Measurements from ENCODE around the gene GPX6. TPM values are rescaled to one million over a fixed set of nuclear protein-coding genes. Genes with fewer than 3 reads are reported as not detected.
"Not testable (repeated sequence)": the region's sequence is repeated elsewhere in the genome, so short reads cannot be mapped to it uniquely, and the experiment has no call there.

The GPX6 gene
- total RNA-seq, 1 donor: not detected

DNA sequence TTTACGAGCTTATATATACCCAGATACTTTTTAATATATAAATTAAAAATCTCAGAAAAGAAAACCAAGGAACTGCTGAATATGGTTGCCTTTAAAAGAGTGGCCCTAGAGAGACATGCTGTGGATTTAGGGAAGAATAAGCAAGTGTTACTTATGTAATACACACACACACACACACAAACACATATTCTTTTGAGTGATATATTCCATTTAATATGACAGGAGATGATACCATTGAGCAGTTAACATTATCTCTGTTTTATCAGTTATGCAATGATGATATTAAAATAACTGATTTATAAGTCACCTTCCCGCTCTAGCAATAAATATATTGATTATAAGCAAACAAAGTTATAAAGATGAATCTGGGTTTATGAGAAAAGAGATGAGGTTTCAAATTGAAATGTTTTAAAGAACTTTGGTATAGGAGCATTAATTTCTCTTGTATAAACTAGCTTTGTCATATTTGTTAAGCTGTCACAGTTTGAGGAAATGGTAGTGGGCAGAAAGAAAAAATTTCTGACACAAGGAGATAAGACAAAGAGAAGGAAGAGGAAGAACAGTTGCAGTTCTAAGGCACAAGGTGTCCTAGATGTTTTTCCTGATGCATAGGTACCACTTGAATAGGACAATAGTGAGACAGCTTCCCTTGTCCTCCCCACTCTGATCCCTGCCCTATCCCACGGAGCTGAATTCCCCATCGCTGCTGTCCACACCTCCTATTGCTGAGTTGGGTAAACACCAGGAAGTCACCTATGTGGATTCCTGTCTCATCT lies 36.5 kb upstream of the GPX6 start:
- DNase-seq (ENCODE audit: low read depth): no peak
- no peak overlapping the region for H3K4me3 ChIP-seq (ENCODE audit: low read depth, low read length)
- TF ChIP-seq, protein P1, sequence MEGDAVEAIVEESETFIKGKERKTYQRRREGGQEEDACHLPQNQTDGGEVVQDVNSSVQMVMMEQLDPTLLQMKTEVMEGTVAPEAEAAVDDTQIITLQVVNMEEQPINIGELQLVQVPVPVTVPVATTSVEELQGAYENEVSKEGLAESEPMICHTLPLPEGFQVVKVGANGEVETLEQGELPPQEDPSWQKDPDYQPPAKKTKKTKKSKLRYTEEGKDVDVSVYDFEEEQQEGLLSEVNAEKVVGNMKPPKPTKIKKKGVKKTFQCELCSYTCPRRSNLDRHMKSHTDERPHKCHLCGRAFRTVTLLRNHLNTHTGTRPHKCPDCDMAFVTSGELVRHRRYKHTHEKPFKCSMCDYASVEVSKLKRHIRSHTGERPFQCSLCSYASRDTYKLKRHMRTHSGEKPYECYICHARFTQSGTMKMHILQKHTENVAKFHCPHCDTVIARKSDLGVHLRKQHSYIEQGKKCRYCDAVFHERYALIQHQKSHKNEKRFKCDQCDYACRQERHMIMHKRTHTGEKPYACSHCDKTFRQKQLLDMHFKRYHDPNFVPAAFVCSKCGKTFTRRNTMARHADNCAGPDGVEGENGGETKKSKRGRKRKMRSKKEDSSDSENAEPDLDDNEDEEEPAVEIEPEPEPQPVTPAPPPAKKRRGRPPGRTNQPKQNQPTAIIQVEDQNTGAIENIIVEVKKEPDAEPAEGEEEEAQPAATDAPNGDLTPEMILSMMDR (IDR thresholded peaks at IDR 0.05; ENCODE audit: insufficient read depth, low read length): no peak

DNA sequence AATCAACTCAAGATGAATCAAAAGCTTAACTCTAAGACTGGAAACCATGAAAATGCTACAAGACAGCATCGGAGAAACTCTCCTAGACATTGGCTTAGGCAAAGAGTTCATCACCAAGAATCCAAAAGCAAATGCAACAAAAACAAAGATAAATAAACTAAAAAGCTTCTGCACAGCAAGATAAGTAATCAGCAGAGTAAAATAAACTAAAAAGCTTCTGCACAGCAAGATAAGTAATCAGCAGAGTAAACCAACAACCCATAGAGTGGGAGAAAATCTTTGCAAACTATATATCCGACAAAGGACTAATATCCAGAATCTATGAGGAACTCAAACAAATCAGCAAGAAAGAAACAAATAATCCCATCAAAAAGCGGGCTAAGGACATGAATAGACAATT lies 31.4 kb upstream of the GPX6 start:
- not testable (repeated sequence) for H3K4me3 ChIP-seq (ENCODE audit: low read depth, low read length); DNase-seq (ENCODE audit: low read depth)

DNA sequence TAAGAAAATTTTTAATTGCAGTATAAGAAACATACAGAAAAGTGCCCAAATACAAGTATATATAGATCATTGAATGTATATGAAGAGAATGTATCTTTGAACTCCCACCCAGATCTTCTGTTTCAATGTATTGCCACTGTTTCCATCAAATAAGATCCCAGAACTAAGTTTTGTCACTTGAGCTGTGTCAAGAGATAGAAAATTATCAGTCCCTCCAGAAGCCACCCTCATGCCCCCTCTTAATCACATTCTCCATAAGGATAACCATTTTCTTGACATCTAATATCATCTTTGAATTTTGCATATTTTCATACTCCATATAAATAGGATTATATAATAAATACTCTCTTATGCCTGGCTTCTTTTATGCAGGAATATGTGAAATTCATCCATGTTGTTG lies 30.4 kb upstream of the GPX6 start:
- TF ChIP-seq, protein P1 (IDR thresholded peaks at IDR 0.05; ENCODE audit: insufficient read depth, low read length): no peak
- DNase-seq (ENCODE audit: low read depth): no peak
- H3K4me3 ChIP-seq (ENCODE audit: low read depth, low read length): no peak overlapping the region

DNA sequence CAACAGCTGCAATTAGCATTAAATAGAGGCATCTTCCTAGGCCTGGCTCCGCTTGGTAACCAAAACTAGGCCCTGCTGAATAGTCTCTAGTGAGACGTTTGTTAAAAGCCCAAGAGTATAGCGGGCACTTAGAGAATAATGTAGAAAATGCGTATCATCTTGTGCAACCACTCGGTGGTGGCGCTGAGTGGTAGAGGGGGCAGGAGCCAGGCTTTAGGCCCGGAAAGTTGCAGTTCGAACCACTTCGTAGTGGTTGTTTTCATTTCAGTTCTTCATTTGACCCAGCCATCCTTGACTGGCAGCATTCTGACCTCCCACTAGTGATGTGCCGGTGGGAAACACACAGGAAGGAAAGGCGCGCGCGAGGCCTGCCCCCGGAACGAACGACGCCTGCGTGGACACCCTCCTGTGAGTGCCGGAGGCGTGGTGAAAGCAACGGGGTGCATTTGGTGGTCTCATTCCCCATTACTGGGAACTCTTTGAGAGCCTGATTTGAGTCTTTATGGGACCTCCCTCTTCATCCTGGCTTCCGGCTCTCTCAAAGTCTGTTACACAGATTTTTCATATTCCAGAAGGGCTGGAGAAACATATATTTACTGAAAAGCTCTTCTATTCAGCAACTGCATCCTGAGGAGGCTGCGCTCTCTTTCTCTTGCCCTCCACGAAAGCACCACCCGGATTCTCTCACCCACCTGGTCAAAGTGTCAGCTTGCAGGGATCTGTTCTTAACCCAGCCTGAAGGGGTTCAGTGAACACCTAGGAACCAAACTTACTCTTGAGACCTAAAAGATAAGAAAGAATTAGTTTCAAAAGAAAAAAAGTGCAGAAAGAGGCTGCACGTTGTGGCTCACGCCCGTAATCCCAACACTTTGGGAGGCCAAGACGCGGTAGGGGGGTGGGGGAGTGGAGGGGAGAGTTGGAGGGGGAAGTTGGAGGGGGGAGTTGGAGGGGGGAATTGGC lies 28.3 kb upstream of the GPX6 start:
- peak overlapping the region; percentile 28 for H3K4me3 ChIP-seq (ENCODE audit: low read depth, low read length)
- TF ChIP-seq, protein P1 (IDR thresholded peaks at IDR 0.05; ENCODE audit: insufficient read depth, low read length): no peak
- DNase-seq (ENCODE audit: low read depth): peak; percentile 4

DNA sequence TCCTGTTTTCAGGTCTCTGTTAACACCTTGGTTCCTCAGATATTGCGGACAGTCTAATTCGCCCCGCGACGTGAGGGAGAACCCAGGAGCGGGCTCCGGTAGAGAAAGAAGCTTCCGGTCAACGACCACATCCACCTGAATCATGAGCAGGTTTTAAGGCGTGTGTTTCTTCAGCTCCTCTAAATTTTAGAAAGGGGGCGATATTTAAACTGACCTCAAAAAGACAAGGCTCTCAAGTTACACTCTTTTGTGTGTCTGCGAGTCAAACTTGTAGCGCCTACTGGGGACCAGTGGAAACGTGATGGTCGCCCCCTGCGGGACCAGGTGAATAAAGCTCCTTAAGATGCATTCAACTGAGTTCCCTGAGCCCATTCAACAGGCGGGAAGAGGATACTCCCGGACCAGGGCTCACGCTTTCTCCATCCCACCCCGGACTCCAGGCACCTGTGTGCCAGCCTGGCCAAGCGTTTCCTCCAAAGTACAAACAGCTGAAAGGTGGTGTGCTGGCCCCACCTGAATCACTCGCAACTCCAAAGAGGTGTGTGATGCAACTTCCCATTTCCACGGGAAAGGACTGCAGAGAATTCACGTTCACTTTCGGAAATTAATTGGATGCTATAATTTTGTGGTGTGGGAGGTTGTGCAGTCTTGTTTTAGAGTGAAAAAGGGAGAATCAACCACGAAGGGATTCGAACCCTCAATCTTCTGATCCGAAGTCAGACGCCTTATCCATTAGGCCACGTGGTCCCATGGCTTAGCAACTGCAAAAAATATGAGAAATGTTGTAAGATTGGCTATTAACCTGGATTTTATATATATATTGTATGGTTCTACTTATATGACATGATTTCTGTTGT lies 27.1 kb upstream of the GPX6 start:
- peak overlapping the region; percentile 15 for H3K4me3 ChIP-seq (ENCODE audit: low read depth, low read length)
- peak; percentile 91 for DNase-seq (ENCODE audit: low read depth)
- TF ChIP-seq, protein P1 (IDR thresholded peaks at IDR 0.05; ENCODE audit: insufficient read depth, low read length): peak; percentile 35

DNA sequence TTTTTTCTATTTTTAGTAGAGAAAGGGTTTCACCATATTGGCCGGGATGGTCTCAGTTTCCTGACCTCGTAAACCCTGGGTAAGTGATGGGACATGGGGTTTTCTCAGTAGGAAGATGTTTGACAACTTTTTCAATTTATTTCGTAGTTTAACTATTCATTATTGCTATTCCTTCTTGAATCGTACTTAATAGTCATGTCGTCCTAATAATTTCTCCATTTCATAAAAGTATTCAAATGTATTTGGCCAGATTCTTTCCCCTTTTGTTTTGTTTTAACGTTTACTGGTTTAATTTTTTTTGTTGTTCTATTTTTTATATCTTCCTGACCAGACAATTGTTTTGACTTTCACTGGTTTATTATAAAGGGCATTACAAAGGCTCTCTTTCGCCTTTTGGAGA lies 26.4 kb upstream of the GPX6 start:
- TF ChIP-seq, protein P1 (IDR thresholded peaks at IDR 0.05; ENCODE audit: insufficient read depth, low read length): no peak
- no peak overlapping the region for H3K4me3 ChIP-seq (ENCODE audit: low read depth, low read length)
- no peak for DNase-seq (ENCODE audit: low read depth)

Measured in fibroblast of the aortic adventitia (primary cell).